Stimulated activated CD4-positive, alpha-beta T cell treated with anti-CD3 and anti-CD28 coated beads, TNF-alpha, amount 100 ng/mL, for 4 hours (primary cell): ENCODE data around the gene PRXL2C.

ENCODE experiments used
- DNase-seq, 3 experiments: peaks; one replicate each; pipeline ENCODE4 v3.0.0-alpha.2; 2020; ENCODE audit warnings: low read depth in 3 of 3

Gene PRXL2C

GRCh38 chr9:96612105-96612965 lies 42.8 kb downstream of the PRXL2C start:
- no peak for DNase-seq

- DNase-seq: no peak
Observed at GRCh38 chr9:96611302-96611701, 43.8 kb downstream of the PRXL2C start.

- no peak for DNase-seq
Observed at GRCh38 chr9:96609732-96610131, 45.4 kb downstream of the PRXL2C start.

GRCh38 chr9:96607971-96608370 lies 47.1 kb downstream of the PRXL2C start:
- no peak for DNase-seq

- DNase-seq: no peak
Observed at GRCh38 chr9:96605328-96605727, 49.8 kb downstream of the PRXL2C start.

- DNase-seq: no peak
Observed at GRCh38 chr9:96604004-96604319, 51.2 kb downstream of the PRXL2C start.

- DNase-seq: no peak
Observed at GRCh38 chr9:96603305-96604003, 51.7 kb downstream of the PRXL2C start.

GRCh38 chr9:96599298-96599697 lies 55.8 kb downstream of the PRXL2C start:
- DNase-seq: no peak

- DNase-seq: no peak
Observed at GRCh38 chr9:96596601-96597111, 58.5 kb downstream of the PRXL2C start.
